Measurements from ENCODE around the gene CDK13.
A peak's percentile ranks its signal among the peaks of the same experiment; 100 is the strongest.

Gene CDK13

DNA sequence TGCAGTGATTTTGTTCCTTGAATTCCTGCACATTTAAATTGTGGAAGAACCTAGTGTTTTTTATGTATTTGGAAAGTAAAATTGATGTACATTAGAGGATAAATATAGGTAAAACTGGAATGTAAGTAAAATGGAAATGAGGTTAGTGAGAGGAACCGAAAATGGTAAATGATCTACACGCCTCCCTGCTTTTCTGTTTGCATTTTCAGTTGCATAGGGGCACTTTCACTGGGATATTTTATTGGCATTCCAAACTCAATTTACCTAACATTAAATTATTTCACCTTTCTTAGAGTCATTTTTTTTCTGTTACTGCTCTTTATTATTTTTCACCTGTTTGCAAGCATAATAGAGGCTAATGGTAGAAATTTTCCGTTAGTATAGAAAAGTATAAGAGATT lies 8.0 kb downstream of the CDK13 start:
- ATAC-seq = no peak
- TF ChIP-seq ISL1 (CRISPR knock-in tag; IDR thresholded peaks at IDR 0.05) (no peak), RARB (CRISPR knock-in tag; IDR thresholded peaks at IDR 0.05) (no peak), ZNF565 (CRISPR knock-in tag; conservative IDR thresholded peaks at IDR 0.05; ENCODE audit: low read depth) (no peak), ZC3H10 (CRISPR knock-in tag; IDR thresholded peaks at IDR 0.05) (no peak), ARNTL (CRISPR knock-in tag; IDR thresholded peaks at IDR 0.05; ENCODE audit: borderline replicate concordance, low read depth) (no peak), CSDC2 (CRISPR knock-in tag; IDR thresholded peaks at IDR 0.05) (no peak)

DNA sequence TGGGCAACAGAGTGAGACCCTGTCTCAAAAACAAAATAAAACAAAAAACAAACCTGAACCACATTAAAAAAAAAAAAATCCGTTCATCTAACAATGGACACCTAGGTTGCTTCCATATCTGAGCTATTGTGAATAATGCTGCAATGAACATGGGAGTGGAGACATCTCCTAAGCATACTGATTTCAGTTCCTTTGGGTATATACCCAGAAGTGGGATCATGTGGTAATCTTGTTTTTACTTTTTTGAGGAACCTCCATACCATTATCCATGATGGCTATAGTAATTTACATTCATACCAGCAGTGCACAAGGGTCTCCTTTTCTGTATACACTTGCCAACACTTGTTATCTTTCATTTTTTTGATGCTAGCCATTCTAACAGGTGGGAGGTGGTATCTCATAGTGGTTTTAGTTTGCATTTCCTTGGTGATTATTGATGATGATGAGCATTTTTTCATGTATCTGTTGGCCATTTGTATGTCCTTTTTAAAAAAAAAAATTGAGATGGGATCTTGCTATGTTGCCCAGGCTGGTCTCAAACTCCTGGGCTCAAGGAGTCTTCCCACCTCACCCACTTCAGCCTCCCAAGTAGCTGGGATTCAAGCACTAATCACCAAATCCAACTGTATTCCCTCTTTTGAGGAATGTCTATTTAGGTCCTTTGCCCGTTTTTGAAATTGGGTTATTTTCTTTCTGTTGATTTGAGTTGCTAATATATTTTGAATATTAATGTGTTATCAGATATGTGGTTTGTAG lies 17.5 kb downstream of the CDK13 start:
- no peak for ATAC-seq

DNA sequence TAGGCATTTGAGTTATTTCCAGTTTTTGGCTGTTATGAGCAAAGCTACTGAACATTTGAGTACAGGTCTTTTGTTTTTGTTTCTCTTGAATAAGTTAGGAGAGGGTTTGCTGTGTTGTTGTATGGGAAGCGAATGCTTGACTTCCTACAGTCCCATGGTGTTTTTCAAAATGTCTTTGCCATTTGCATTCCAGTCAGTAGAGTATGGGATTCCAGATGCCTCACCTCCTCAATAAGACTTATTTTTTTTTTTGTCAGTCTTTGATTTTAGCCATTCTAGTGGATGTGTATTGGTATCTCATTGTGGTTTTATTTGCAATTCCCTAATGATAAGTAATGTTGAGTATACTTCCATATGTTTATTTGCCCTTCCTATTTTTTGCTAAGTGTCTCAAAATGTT lies 19.4 kb downstream of the CDK13 start:
- ATAC-seq = peak; percentile 51
- TF ChIP-seq, protein P1, sequence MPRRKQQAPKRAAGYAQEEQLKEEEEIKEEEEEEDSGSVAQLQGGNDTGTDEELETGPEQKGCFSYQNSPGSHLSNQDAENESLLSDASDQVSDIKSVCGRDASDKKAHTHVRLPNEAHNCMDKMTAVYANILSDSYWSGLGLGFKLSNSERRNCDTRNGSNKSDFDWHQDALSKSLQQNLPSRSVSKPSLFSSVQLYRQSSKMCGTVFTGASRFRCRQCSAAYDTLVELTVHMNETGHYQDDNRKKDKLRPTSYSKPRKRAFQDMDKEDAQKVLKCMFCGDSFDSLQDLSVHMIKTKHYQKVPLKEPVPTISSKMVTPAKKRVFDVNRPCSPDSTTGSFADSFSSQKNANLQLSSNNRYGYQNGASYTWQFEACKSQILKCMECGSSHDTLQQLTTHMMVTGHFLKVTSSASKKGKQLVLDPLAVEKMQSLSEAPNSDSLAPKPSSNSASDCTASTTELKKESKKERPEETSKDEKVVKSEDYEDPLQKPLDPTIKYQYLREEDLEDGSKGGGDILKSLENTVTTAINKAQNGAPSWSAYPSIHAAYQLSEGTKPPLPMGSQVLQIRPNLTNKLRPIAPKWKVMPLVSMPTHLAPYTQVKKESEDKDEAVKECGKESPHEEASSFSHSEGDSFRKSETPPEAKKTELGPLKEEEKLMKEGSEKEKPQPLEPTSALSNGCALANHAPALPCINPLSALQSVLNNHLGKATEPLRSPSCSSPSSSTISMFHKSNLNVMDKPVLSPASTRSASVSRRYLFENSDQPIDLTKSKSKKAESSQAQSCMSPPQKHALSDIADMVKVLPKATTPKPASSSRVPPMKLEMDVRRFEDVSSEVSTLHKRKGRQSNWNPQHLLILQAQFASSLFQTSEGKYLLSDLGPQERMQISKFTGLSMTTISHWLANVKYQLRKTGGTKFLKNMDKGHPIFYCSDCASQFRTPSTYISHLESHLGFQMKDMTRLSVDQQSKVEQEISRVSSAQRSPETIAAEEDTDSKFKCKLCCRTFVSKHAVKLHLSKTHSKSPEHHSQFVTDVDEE (CRISPR knock-in tag; IDR thresholded peaks at IDR 0.05) = no peak
- TF ChIP-seq, protein P2, sequence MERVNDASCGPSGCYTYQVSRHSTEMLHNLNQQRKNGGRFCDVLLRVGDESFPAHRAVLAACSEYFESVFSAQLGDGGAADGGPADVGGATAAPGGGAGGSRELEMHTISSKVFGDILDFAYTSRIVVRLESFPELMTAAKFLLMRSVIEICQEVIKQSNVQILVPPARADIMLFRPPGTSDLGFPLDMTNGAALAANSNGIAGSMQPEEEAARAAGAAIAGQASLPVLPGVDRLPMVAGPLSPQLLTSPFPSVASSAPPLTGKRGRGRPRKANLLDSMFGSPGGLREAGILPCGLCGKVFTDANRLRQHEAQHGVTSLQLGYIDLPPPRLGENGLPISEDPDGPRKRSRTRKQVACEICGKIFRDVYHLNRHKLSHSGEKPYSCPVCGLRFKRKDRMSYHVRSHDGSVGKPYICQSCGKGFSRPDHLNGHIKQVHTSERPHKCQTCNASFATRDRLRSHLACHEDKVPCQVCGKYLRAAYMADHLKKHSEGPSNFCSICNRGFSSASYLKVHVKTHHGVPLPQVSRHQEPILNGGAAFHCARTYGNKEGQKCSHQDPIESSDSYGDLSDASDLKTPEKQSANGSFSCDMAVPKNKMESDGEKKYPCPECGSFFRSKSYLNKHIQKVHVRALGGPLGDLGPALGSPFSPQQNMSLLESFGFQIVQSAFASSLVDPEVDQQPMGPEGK (CRISPR knock-in tag; IDR thresholded peaks at IDR 0.05; ENCODE audit: borderline replicate concordance) = no peak
- TF ChIP-seq, protein P3, sequence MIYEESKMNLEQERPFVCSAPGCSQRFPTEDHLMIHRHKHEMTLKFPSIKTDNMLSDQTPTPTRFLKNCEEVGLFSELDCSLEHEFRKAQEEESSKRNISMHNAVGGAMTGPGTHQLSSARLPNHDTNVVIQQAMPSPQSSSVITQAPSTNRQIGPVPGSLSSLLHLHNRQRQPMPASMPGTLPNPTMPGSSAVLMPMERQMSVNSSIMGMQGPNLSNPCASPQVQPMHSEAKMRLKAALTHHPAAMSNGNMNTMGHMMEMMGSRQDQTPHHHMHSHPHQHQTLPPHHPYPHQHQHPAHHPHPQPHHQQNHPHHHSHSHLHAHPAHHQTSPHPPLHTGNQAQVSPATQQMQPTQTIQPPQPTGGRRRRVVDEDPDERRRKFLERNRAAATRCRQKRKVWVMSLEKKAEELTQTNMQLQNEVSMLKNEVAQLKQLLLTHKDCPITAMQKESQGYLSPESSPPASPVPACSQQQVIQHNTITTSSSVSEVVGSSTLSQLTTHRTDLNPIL (CRISPR knock-in tag; IDR thresholded peaks at IDR 0.05; ENCODE audit: low read depth) = no peak
- no peak for TF ChIP-seq CSDC2 (CRISPR knock-in tag; IDR thresholded peaks at IDR 0.05)
- no peak for TF ChIP-seq OSR1 (CRISPR knock-in tag; IDR thresholded peaks at IDR 0.05)
- TF ChIP-seq ZNF565 (CRISPR knock-in tag; conservative IDR thresholded peaks at IDR 0.05; ENCODE audit: low read depth) = no peak
- TF ChIP-seq PPARA (CRISPR knock-in tag; IDR thresholded peaks at IDR 0.05; ENCODE audit: borderline replicate concordance) = no peak
- no peak for TF ChIP-seq ZNF8 (CRISPR knock-in tag; IDR thresholded peaks at IDR 0.05)
- TF ChIP-seq ESRRG (CRISPR knock-in tag; IDR thresholded peaks at IDR 0.05) = no peak

More for the DNA sequence above, 17.5 kb downstream of the CDK13 start:
- no peak for TF ChIP-seq GLIS3 (CRISPR knock-in tag; IDR thresholded peaks at IDR 0.05)
- TF ChIP-seq, protein P1 (CRISPR knock-in tag; IDR thresholded peaks at IDR 0.05) = no peak
- TF ChIP-seq PPARA (CRISPR knock-in tag; IDR thresholded peaks at IDR 0.05; ENCODE audit: borderline replicate concordance) = no peak
- no peak for TF ChIP-seq ESRRG (CRISPR knock-in tag; IDR thresholded peaks at IDR 0.05)
- TF ChIP-seq, protein P4, sequence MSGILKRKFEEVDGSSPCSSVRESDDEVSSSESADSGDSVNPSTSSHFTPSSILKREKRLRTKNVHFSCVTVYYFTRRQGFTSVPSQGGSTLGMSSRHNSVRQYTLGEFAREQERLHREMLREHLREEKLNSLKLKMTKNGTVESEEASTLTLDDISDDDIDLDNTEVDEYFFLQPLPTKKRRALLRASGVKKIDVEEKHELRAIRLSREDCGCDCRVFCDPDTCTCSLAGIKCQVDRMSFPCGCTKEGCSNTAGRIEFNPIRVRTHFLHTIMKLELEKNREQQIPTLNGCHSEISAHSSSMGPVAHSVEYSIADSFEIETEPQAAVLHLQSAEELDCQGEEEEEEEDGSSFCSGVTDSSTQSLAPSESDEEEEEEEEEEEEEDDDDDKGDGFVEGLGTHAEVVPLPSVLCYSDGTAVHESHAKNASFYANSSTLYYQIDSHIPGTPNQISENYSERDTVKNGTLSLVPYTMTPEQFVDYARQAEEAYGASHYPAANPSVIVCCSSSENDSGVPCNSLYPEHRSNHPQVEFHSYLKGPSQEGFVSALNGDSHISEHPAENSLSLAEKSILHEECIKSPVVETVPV (CRISPR knock-in tag; IDR thresholded peaks at IDR 0.05) = no peak
- no peak for TF ChIP-seq ZNF565 (CRISPR knock-in tag; conservative IDR thresholded peaks at IDR 0.05; ENCODE audit: low read depth)
- TF ChIP-seq SNAI2 (CRISPR knock-in tag; IDR thresholded peaks at IDR 0.05) = no peak
- no peak for TF ChIP-seq ZFP3 (CRISPR knock-in tag; IDR thresholded peaks at IDR 0.05)
- TF ChIP-seq CSDC2 (CRISPR knock-in tag; IDR thresholded peaks at IDR 0.05) = no peak
- TF ChIP-seq ZFP30 (CRISPR knock-in tag; IDR thresholded peaks at IDR 0.05) = no peak
- no peak for TF ChIP-seq BACH2 (CRISPR knock-in tag; IDR thresholded peaks at IDR 0.05; ENCODE audit: borderline replicate concordance)
- no peak for TF ChIP-seq TOX (CRISPR knock-in tag; IDR thresholded peaks at IDR 0.05; ENCODE audit: borderline replicate concordance)
- no peak for TF ChIP-seq ISL1 (CRISPR knock-in tag; IDR thresholded peaks at IDR 0.05)
- TF ChIP-seq ZNF70 (CRISPR knock-in tag; IDR thresholded peaks at IDR 0.05) = no peak
- TF ChIP-seq, protein P5, sequence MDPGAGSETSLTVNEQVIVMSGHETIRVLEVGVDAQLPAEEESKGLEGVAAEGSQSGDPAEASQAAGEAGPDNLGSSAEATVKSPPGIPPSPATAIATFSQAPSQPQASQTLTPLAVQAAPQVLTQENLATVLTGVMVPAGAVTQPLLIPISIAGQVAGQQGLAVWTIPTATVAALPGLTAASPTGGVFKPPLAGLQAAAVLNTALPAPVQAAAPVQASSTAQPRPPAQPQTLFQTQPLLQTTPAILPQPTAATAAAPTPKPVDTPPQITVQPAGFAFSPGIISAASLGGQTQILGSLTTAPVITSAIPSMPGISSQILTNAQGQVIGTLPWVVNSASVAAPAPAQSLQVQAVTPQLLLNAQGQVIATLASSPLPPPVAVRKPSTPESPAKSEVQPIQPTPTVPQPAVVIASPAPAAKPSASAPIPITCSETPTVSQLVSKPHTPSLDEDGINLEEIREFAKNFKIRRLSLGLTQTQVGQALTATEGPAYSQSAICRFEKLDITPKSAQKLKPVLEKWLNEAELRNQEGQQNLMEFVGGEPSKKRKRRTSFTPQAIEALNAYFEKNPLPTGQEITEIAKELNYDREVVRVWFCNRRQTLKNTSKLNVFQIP (CRISPR knock-in tag; IDR thresholded peaks at IDR 0.05; ENCODE audit: borderline replicate concordance, low read depth) = no peak
- TF ChIP-seq ZNF8 (CRISPR knock-in tag; IDR thresholded peaks at IDR 0.05) = no peak
- TF ChIP-seq, protein P2 (CRISPR knock-in tag; IDR thresholded peaks at IDR 0.05; ENCODE audit: borderline replicate concordance) = no peak
